Loucy (cell line): ENCODE measurements around the gene NR2C2AP.

Experiments used
- H2AFZ ChIP-seq: fragments of 200-600 bp; sonication (generic); 2 replicates; pipeline ENCODE4 v1.6.0; 2016; ENCODE audit warnings: antibody characterized with exemption, mild to moderate bottlenecking, low read length, moderate library complexity
- H3F3A ChIP-seq: fragments of 200-600 bp; 2 replicates; pipeline ENCODE4 v1.6.0; 2016; ENCODE audit warnings: antibody characterized with exemption, low read depth, mild to moderate bottlenecking
- H3K27me3 ChIP-seq: fragments of 200-600 bp; sonication (generic); 2 replicates; pipeline ENCODE4 v1.6.1; 2014; ENCODE audit warnings: low read length, mild to moderate bottlenecking; ENCODE audit not compliant: insufficient read depth, poor library complexity, severe bottlenecking
- H3K36me3 ChIP-seq: fragments of 200-600 bp; sonication (generic); 2 replicates; pipeline ENCODE4 v1.6.1; 2016; ENCODE audit warnings: low read length; ENCODE audit not compliant: insufficient read depth
- H3K4me1 ChIP-seq: fragments of 200-600 bp; sonication (generic); 2 replicates; pipeline ENCODE4 v1.5.1; 2014; ENCODE audit warnings: low read length, mild to moderate bottlenecking; ENCODE audit not compliant: insufficient read depth, poor library complexity, severe bottlenecking
- H3K4me2 ChIP-seq: fragments of 200-600 bp; sonication (generic); 2 replicates; pipeline ENCODE4 v1.6.0; 2014; ENCODE audit warnings: antibody characterized with exemption, low read length, low read depth, mild to moderate bottlenecking; ENCODE audit not compliant: poor library complexity, severe bottlenecking
- H3K4me3 ChIP-seq: fragments of 200-600 bp; sonication (generic); 2 replicates; pipeline ENCODE4 v1.5.1; 2014; ENCODE audit warnings: low read length, mild to moderate bottlenecking, mixed read lengths; ENCODE audit not compliant: poor library complexity, severe bottlenecking
- H3K79me2 ChIP-seq: fragments of 200-600 bp; sonication (generic); 2 replicates; pipeline ENCODE4 v1.6.1; 2014; ENCODE audit warnings: low read length; ENCODE audit not compliant: insufficient read depth
- H3K9ac ChIP-seq: fragments of 200-600 bp; sonication (generic); 2 replicates; pipeline ENCODE4 v1.6.0; 2014; ENCODE audit warnings: mild to moderate bottlenecking, low read depth, low read length, moderate library complexity; ENCODE audit not compliant: poor library complexity, severe bottlenecking
- H3K9me2 ChIP-seq: fragments of 200-600 bp; sonication (generic); replicated peaks from 2 replicates; pipeline ENCODE4 v1.6.1; 2016; ENCODE audit warnings: low read depth, low read length, mixed read lengths
- H3K9me3 ChIP-seq: fragments of 200-600 bp; sonication (generic); 2 replicates; pipeline ENCODE4 v1.6.1; 2014; ENCODE audit warnings: mild to moderate bottlenecking, antibody characterized with exemption, low read length, low read depth; ENCODE audit not compliant: insufficient read depth
- H4K20me1 ChIP-seq: fragments of 200-600 bp; sonication (generic); 2 replicates; pipeline ENCODE4 v1.6.0; 2014; ENCODE audit warnings: antibody characterized with exemption, low read length, mild to moderate bottlenecking; ENCODE audit not compliant: insufficient read depth, poor library complexity, severe bottlenecking
- CTCF ChIP-seq: fragments of 200-600 bp; sonication (generic); conservative IDR thresholded peaks from 2 replicates; pipeline ENCODE4 v1.5.1; 2014; ENCODE audit warnings: mild to moderate bottlenecking, antibody characterized with exemption, low read length
- EZH2phosphoT487 ChIP-seq: fragments of 200-600 bp; IDR thresholded peaks from 2 replicates; pipeline ENCODE4 v1.6.1; 2018; ENCODE audit warnings: antibody characterized with exemption, mild to moderate bottlenecking, moderate library complexity, borderline replicate concordance

The NR2C2AP gene

GRCh38 chr19:19192078-19192882 lies 10.9 kb downstream of the NR2C2AP start, which contains the start of the genes BORCS8 and RFXANK:
BORCS8 (minus strand) TSS chr19:19192152; CDS start chr19:19192117, 35 bp downstream.
RFXANK (plus strand) TSS chr19:19192258; CDS start chr19:19193947, 1,689 bp downstream.
- Histone ChIP-seq H3K9me3 (no peaks in the 10 kb centered on the region), H2AFZ (peak within 1 kb of the TSS; percentile 100), H3K4me1 (peaks cover 13% of the 10 kb centered on the region), H3K9ac (peak within 1 kb of the TSS; percentile 97), H3K4me3 (peak within 1 kb of the TSS; percentile 97), H3K9me2 (no peaks in the 10 kb centered on the region), H3K4me2 (peak within 1 kb of the TSS; percentile 73), H3F3A (no peaks in the 10 kb centered on the region), H3K79me2 (peaks cover 61% of the 10 kb centered on the region), H3K36me3 (peaks cover 4% of the 10 kb centered on the region; the same call in 1 of the 2 replicates), H3K27me3 (no peaks in the 10 kb centered on the region), H4K20me1 (peaks cover 7% of the 10 kb centered on the region)
- TF ChIP-seq CTCF (no peak), EZH2phosphoT487 (no peak)

GRCh38 chr19:19191768-19192077 lies 11.5 kb downstream of the NR2C2AP start:
- Histone ChIP-seq H3K4me2 (peak overlapping the region; percentile 73), H3K4me1 (peaks cover 13% of the 10 kb centered on the region), H3K36me3 (peaks cover under 1% of the 10 kb centered on the region; the same call in 1 of the 2 replicates), H3K9me2 (no peaks in the 10 kb centered on the region), H3F3A (no peaks in the 10 kb centered on the region), H3K4me3 (peak overlapping the region; percentile 97), H3K9me3 (no peaks in the 10 kb centered on the region), H4K20me1 (peaks cover 7% of the 10 kb centered on the region), H3K9ac (peak overlapping the region; percentile 97), H3K27me3 (no peaks in the 10 kb centered on the region), H3K79me2 (peaks cover 57% of the 10 kb centered on the region), H2AFZ (peak overlapping the region; percentile 100)
- no peak for TF ChIP-seq EZH2phosphoT487
- no peak for TF ChIP-seq CTCF

GRCh38 chr19:19186742-19187141 lies 16.5 kb downstream of the NR2C2AP start:
- TF ChIP-seq CTCF, result no peak
- no peak for TF ChIP-seq EZH2phosphoT487
- Histone ChIP-seq H3K36me3 (peaks cover 1% of the 10 kb centered on the region; the same call in 1 of the 2 replicates), H3K9me3 (no peaks in the 10 kb centered on the region), H3K4me3 (no peak overlapping the region), H3K27me3 (no peaks in the 10 kb centered on the region), H4K20me1 (peaks cover 7% of the 10 kb centered on the region), H3F3A (no peaks in the 10 kb centered on the region), H3K9ac (no peak overlapping the region), H3K79me2 (peaks cover 27% of the 10 kb centered on the region), H3K9me2 (no peaks in the 10 kb centered on the region), H2AFZ (no peak overlapping the region), H3K4me2 (no peak overlapping the region), H3K4me1 (peaks cover 9% of the 10 kb centered on the region)
